Measurements from ENCODE around the gene MCF2L2.

- TF ChIP-seq ARNTL (CRISPR knock-in tag; IDR thresholded peaks at IDR 0.05; ENCODE audit: borderline replicate concordance, low read depth) (no peak), ZFP3 (CRISPR knock-in tag; IDR thresholded peaks at IDR 0.05) (no peak), PPARA (CRISPR knock-in tag; IDR thresholded peaks at IDR 0.05; ENCODE audit: borderline replicate concordance) (no peak), ZNF8 (CRISPR knock-in tag; IDR thresholded peaks at IDR 0.05) (no peak), OSR1 (CRISPR knock-in tag; IDR thresholded peaks at IDR 0.05) (no peak), BACH2 (CRISPR knock-in tag; IDR thresholded peaks at IDR 0.05; ENCODE audit: borderline replicate concordance) (no peak), ZNF565 (CRISPR knock-in tag; conservative IDR thresholded peaks at IDR 0.05; ENCODE audit: low read depth) (no peak), SNAI2 (CRISPR knock-in tag; IDR thresholded peaks at IDR 0.05) (no peak), PATZ1 (CRISPR knock-in tag; IDR thresholded peaks at IDR 0.05; ENCODE audit: borderline replicate concordance) (no peak), ISL1 (CRISPR knock-in tag; IDR thresholded peaks at IDR 0.05) (no peak)
- TF ChIP-seq, protein P1, sequence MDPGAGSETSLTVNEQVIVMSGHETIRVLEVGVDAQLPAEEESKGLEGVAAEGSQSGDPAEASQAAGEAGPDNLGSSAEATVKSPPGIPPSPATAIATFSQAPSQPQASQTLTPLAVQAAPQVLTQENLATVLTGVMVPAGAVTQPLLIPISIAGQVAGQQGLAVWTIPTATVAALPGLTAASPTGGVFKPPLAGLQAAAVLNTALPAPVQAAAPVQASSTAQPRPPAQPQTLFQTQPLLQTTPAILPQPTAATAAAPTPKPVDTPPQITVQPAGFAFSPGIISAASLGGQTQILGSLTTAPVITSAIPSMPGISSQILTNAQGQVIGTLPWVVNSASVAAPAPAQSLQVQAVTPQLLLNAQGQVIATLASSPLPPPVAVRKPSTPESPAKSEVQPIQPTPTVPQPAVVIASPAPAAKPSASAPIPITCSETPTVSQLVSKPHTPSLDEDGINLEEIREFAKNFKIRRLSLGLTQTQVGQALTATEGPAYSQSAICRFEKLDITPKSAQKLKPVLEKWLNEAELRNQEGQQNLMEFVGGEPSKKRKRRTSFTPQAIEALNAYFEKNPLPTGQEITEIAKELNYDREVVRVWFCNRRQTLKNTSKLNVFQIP (CRISPR knock-in tag; IDR thresholded peaks at IDR 0.05; ENCODE audit: borderline replicate concordance, low read depth) = no peak
- TF ChIP-seq, protein P2, sequence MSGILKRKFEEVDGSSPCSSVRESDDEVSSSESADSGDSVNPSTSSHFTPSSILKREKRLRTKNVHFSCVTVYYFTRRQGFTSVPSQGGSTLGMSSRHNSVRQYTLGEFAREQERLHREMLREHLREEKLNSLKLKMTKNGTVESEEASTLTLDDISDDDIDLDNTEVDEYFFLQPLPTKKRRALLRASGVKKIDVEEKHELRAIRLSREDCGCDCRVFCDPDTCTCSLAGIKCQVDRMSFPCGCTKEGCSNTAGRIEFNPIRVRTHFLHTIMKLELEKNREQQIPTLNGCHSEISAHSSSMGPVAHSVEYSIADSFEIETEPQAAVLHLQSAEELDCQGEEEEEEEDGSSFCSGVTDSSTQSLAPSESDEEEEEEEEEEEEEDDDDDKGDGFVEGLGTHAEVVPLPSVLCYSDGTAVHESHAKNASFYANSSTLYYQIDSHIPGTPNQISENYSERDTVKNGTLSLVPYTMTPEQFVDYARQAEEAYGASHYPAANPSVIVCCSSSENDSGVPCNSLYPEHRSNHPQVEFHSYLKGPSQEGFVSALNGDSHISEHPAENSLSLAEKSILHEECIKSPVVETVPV (CRISPR knock-in tag; IDR thresholded peaks at IDR 0.05) = no peak
These were observed 234.4 kb downstream of the MCF2L2 start for GRCh38 chr3:183193762-183194689.

Measured in SK-N-SH treated with all-trans-retinoic acid at 6 μM for 48 hours (cell line).